Suprapubic skin (tissue), 4 donors: ENCODE results near the gene CRYBG2.
"Not testable (repeated sequence)": the region's sequence is repeated elsewhere in the genome, so short reads cannot be mapped to it uniquely, and the experiment has no call there.

ENCODE experiments used
- CTCF ChIP-seq, 2 donors: fragments of 200-600 bp in 1 of 2; fragments of 450-650 bp in 1 of 2; sonication (generic) in 1 of 2; IDR thresholded peaks; one replicate each; pipeline ENCODE4 v1.5.1; 2016 to 2019; ENCODE audit warnings: antibody characterized with exemption in 2 of 2, mild to moderate bottlenecking in 1 of 2, moderate library complexity in 1 of 2
- POLR2A ChIP-seq, 2 donors: fragments of 450-650 bp; IDR thresholded peaks; one replicate each; pipeline ENCODE4 v1.6.1; 2017; ENCODE audit warnings: antibody characterized with exemption in 2 of 2, mild to moderate bottlenecking in 2 of 2, moderate library complexity in 2 of 2
- POLR2AphosphoS5 ChIP-seq, 3 donors: sonication (generic); formaldehyde crosslinking; IDR thresholded peaks; one replicate each; pipeline ENCODE4 v1.6.1; 2017; ENCODE audit warnings: antibody characterized with exemption in 3 of 3

- not testable (repeated sequence) for TF ChIP-seq POLR2AphosphoS5, POLR2A, CTCF (IDR thresholded peaks at IDR 0.05)
Measured at GRCh38 chr1:26292735-26293134, 61.2 kb downstream of the CRYBG2 start.
